ENCODE data around the gene FBXO34. TPM values are rescaled to one million over a fixed set of nuclear protein-coding genes. Genes with fewer than 3 reads are reported as not detected.

FBXO34 gene
- total and polyA plus RNA-seq, 9 of the 15 experiments (the other 6 are each of a cell fraction or from before 2014, with no cell fraction given): 6.3 to 24.9 (median 16.2) TPM

DNA sequence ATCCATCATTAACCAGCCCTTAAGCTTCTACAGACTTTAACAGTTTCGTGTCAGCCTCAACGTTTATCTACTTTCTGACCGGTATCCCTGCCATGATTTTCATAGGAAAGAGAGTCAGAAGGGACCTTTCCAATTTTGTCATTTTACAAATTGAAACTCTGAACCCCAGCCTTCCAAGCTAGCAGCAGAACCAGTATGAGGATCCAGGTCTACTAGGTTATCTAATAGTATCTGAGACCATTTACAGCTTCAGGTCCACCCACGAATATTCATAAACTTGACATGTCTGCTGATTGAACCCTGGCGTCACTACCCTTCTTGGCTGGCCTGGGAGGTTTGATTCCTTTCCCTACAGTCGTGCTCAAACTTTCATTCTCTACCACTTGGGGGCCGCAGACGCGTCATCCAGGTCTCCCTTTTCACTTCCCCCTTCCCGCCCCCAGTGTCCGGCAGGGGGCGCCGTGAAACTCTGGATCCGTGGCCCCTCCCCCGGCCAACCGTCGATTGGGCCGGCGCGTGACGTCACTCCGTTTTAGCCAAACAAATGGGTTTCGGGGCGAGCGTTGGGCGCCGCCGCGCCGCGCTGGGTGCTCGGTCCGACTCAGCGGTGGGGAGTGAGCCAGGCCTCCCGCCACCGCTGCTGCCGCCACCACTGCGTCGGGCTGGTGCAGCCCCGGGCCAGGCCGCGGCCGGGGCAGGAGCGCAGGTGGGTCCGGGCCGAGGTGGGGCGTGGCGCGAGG is at the start of gene FBXO34 (continued):
- TF ChIP-seq, protein P1, sequence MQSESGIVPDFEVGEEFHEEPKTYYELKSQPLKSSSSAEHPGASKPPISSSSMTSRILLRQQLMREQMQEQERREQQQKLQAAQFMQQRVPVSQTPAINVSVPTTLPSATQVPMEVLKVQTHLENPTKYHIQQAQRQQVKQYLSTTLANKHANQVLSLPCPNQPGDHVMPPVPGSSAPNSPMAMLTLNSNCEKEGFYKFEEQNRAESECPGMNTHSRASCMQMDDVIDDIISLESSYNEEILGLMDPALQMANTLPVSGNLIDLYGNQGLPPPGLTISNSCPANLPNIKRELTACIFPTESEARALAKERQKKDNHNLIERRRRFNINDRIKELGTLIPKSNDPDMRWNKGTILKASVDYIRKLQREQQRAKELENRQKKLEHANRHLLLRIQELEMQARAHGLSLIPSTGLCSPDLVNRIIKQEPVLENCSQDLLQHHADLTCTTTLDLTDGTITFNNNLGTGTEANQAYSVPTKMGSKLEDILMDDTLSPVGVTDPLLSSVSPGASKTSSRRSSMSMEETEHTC (IDR thresholded peaks at IDR 0.05): no peak
- TF ChIP-seq ZBED1 (IDR thresholded peaks at IDR 0.05) (no peak), RFX5 (IDR thresholded peaks at IDR 0.05; ENCODE audit: low read depth, low read length) (peak; percentile 64), RB1 (IDR thresholded peaks at IDR 0.05; ENCODE audit: low read depth) (peak; percentile 82), KAT2B (IDR thresholded peaks at IDR 0.05; ENCODE audit: low read depth, low read length) (peak; percentile 63), RAD21 (CRISPR knock-in tag; conservative IDR thresholded peaks at IDR 0.05 in 1 of 2, IDR thresholded peaks at IDR 0.05 in 1 of 2) (peak; percentile 78 to 81), HNRNPLL (IDR thresholded peaks at IDR 0.05; ENCODE audit: low read depth, low read length, poor library complexity, severe bottlenecking) (no peak), EZH2 (IDR thresholded peaks at IDR 0.05; ENCODE audit: borderline replicate concordance, low read depth, low read length) (no peak), NEUROD1 (IDR thresholded peaks at IDR 0.05; ENCODE audit: borderline replicate concordance, low read depth, low read length, partially characterized antibody) (peak; percentile 73), NBN (IDR thresholded peaks at IDR 0.05; ENCODE audit: low read depth) (peak; percentile 97), ZNF589 (CRISPR knock-in tag; IDR thresholded peaks at IDR 0.05; ENCODE audit: low read depth) (no peak), ZC3H11A (IDR thresholded peaks at IDR 0.05; ENCODE audit: low read depth, low read length) (no peak), TBL1XR1 (IDR thresholded peaks at IDR 0.05; ENCODE audit: low read length in 2 of 2) (peak in 1 of 2 experiments; percentile 68; a peak in 1 of 4 replicates), EHMT2 (IDR thresholded peaks at IDR 0.05) (peak; percentile 31; the same call in 1 of the 2 replicates), ARNT (IDR thresholded peaks at IDR 0.05) (0 out of 4 replicates have a peak, but pooled peaks of 1 of the 2 experiments have one; percentile 24), SREBF1 (IDR thresholded peaks at IDR 0.05; ENCODE audit: borderline replicate concordance, low read depth, low read length) (no peak), TCF7 (IDR thresholded peaks at IDR 0.05; ENCODE audit: borderline replicate concordance) (peak; percentile 76; the same call in 1 of the 2 replicates)
- TF ChIP-seq, protein P2, sequence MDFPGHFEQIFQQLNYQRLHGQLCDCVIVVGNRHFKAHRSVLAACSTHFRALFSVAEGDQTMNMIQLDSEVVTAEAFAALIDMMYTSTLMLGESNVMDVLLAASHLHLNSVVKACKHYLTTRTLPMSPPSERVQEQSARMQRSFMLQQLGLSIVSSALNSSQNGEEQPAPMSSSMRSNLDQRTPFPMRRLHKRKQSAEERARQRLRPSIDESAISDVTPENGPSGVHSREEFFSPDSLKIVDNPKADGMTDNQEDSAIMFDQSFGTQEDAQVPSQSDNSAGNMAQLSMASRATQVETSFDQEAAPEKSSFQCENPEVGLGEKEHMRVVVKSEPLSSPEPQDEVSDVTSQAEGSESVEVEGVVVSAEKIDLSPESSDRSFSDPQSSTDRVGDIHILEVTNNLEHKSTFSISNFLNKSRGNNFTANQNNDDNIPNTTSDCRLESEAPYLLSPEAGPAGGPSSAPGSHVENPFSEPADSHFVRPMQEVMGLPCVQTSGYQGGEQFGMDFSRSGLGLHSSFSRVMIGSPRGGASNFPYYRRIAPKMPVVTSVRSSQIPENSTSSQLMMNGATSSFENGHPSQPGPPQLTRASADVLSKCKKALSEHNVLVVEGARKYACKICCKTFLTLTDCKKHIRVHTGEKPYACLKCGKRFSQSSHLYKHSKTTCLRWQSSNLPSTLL (IDR thresholded peaks at IDR 0.05): no peak
- TF ChIP-seq, protein P3, sequence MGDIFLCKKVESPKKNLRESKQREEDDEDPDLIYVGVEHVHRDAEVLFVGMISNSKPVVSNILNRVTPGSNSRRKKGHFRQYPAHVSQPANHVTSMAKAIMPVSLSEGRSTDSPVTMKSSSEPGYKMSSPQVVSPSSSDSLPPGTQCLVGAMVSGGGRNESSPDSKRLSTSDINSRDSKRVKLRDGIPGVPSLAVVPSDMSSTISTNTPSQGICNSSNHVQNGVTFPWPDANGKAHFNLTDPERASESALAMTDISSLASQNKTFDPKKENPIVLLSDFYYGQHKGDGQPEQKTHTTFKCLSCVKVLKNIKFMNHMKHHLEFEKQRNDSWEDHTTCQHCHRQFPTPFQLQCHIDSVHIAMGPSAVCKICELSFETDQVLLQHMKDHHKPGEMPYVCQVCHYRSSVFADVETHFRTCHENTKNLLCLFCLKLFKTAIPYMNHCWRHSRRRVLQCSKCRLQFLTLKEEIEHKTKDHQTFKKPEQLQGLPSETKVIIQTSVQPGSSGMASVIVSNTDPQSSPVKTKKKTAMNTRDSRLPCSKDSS (IDR thresholded peaks at IDR 0.05; ENCODE audit: low read depth, partially characterized antibody): no peak
- TF ChIP-seq, protein P4, sequence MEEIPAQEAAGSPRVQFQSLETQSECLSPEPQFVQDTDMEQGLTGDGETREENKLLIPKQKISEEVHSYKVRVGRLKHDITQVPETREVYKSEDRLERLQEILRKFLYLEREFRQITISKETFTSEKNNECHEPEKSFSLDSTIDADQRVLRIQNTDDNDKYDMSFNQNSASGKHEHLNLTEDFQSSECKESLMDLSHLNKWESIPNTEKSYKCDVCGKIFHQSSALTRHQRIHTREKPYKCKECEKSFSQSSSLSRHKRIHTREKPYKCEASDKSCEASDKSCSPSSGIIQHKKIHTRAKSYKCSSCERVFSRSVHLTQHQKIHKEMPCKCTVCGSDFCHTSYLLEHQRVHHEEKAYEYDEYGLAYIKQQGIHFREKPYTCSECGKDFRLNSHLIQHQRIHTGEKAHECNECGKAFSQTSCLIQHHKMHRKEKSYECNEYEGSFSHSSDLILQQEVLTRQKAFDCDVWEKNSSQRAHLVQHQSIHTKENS (CRISPR knock-in tag; IDR thresholded peaks at IDR 0.05): no peak
- TF ChIP-seq, protein P5, sequence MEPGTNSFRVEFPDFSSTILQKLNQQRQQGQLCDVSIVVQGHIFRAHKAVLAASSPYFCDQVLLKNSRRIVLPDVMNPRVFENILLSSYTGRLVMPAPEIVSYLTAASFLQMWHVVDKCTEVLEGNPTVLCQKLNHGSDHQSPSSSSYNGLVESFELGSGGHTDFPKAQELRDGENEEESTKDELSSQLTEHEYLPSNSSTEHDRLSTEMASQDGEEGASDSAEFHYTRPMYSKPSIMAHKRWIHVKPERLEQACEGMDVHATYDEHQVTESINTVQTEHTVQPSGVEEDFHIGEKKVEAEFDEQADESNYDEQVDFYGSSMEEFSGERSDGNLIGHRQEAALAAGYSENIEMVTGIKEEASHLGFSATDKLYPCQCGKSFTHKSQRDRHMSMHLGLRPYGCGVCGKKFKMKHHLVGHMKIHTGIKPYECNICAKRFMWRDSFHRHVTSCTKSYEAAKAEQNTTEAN (CRISPR knock-in tag; IDR thresholded peaks at IDR 0.05): no peak
